Measurements from ENCODE around the gene BMPR1A. TPM values are rescaled to one million over a fixed set of nuclear protein-coding genes. Genes with fewer than 3 reads are reported as not detected.
A peak's percentile ranks its signal among the peaks of the same experiment; 100 is the strongest.

BMPR1A gene
- total and polyA plus RNA-seq, 9 of the 15 experiments (the other 6 are each of a cell fraction or from before 2014, with no cell fraction given): 1.6 to 17.5 (median 9.1) TPM

- Histone ChIP-seq H3K27ac (ENCODE audit: extremely low read depth, low read depth, low read length) (peak overlapping the region; percentile 73; the same call in 2 of the 3 replicates), H3K9me1 (ENCODE audit: control insufficient read depth, insufficient read depth, low read length) (no peaks in the 10 kb centered on the region), H3K4me3 (peak overlapping the region; percentile 82), H3K36me3 (ENCODE audit: control insufficient read depth, insufficient read depth, low read length) (no peaks in the 10 kb centered on the region), H3K9ac (ENCODE audit: insufficient read depth in 1 of 2, low read depth in 2 of 2, low read length in 2 of 2) (peak overlapping the region in 1 of 2 experiments; percentile 82; a peak in 2 of 4 replicates), H3K79me2 (ENCODE audit: control insufficient read depth, insufficient read depth, low read length) (peaks cover 83% of the 10 kb centered on the region), H3K4me2 (ENCODE audit: insufficient read depth, low read length) (peak overlapping the region; percentile 69), H3K9me3 (replicated peaks; ENCODE audit: control insufficient read depth, insufficient read depth, low read depth, low read length) (no peaks in the 10 kb centered on the region), H2AFZ (ENCODE audit: low read depth, low read length) (no peak overlapping the region), H3K4me1 (replicated peaks in 1 of 2; ENCODE audit: control insufficient read depth in 2 of 2, insufficient read depth in 2 of 2, low read length in 2 of 2) (peaks cover 19 to 22% of the 10 kb centered on the region in 2 experiments; a peak in 4 of 5 replicates), H4K20me1 (replicated peaks; ENCODE audit: control insufficient read depth, insufficient read depth, low read length) (no peaks in the 10 kb centered on the region), H3K27me3 (ENCODE audit: control insufficient read depth in 2 of 2, insufficient read depth in 2 of 2, low read length in 2 of 2) (no peaks in the 10 kb centered on the region)
- intact Hi-C loops (cut with micrococcal nuclease): loop anchor here (5.0 kb wide), 1 partner anchor 38 kb away; no protein-coding TSS in a partner anchor
- ATAC-seq: no peak
- BruUV-seq (replicated peaks): no TSS peak
- POLR2A ChIA-PET: interaction anchor here (5.8 kb wide), 1 partner anchor 10 kb away, joined by 40 read pairs; no protein-coding TSS in a partner anchor
- CTCF ChIA-PET (ENCODE audit: low intra/inter-chr PET ratio): no interaction called here
- FAIRE-seq: peak; percentile 40
- 8% methylated on average over 3 of the region's 3 CpGs for WGBS (ENCODE audit: insufficient coverage, low coverage, missing lambda C conversion rate)
- peak in 1 of 4 experiments; percentile 34 for DNase-seq (ENCODE audit: extremely low read depth in 1 of 4, low spot score in 3 of 4)
- in situ Hi-C loops (cut with MboI): no loop called here
- TF ChIP-seq ZNF561 (CRISPR knock-in tag; conservative IDR thresholded peaks at IDR 0.05) (no peak), BMI1 (IDR thresholded peaks at IDR 0.05; ENCODE audit: low read length) (no peak), ZC3H4 (CRISPR knock-in tag; IDR thresholded peaks at IDR 0.05; ENCODE audit: borderline replicate concordance) (no peak), ZNF311 (CRISPR knock-in tag; IDR thresholded peaks at IDR 0.05) (no peak), MIER1 (IDR thresholded peaks at IDR 0.05; ENCODE audit: low read depth) (no peak), GATA2 (CRISPR knock-in tag; IDR thresholded peaks at IDR 0.05) (no peak), NFXL1 (CRISPR knock-in tag; IDR thresholded peaks at IDR 0.05) (no peak), ZNF57 (CRISPR knock-in tag; IDR thresholded peaks at IDR 0.05) (no peak), ZNF354B (CRISPR knock-in tag; IDR thresholded peaks at IDR 0.05) (no peak), BRD9 (IDR thresholded peaks at IDR 0.05; ENCODE audit: low read depth, partially characterized antibody) (peak; percentile 66), ELF1 (tag; IDR thresholded peaks at IDR 0.05) (no peak), MYBL2 (IDR thresholded peaks at IDR 0.05; ENCODE audit: low read depth) (no peak), MYBL2 (CRISPR knock-in tag; IDR thresholded peaks at IDR 0.05; ENCODE audit: borderline replicate concordance) (no peak), ATF7 (IDR thresholded peaks at IDR 0.05) (peak; percentile 69), ZNF444 (CRISPR knock-in tag; IDR thresholded peaks at IDR 0.05) (no peak), SOX6 (IDR thresholded peaks at IDR 0.05) (no peak), ZKSCAN3 (CRISPR knock-in tag; IDR thresholded peaks at IDR 0.05) (no peak), TAL1 (IDR thresholded peaks at IDR 0.05) (peak; percentile 72), E2F5 (CRISPR knock-in tag; IDR thresholded peaks at IDR 0.05) (no peak), SNRNP70 (optimal IDR thresholded peaks at IDR 0.05; ENCODE audit: low read depth, low read length) (no peak)
- TF ChIP-seq, protein P1, sequence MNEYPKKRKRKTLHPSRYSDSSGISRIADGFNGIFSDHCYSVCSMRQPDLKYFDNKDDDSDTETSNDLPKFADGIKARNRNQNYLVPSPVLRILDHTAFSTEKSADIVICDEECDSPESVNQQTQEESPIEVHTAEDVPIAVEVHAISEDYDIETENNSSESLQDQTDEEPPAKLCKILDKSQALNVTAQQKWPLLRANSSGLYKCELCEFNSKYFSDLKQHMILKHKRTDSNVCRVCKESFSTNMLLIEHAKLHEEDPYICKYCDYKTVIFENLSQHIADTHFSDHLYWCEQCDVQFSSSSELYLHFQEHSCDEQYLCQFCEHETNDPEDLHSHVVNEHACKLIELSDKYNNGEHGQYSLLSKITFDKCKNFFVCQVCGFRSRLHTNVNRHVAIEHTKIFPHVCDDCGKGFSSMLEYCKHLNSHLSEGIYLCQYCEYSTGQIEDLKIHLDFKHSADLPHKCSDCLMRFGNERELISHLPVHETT (CRISPR knock-in tag; conservative IDR thresholded peaks at IDR 0.05 in 1 of 2, IDR thresholded peaks at IDR 0.05 in 1 of 2): no peak
- TF ChIP-seq, protein P2, sequence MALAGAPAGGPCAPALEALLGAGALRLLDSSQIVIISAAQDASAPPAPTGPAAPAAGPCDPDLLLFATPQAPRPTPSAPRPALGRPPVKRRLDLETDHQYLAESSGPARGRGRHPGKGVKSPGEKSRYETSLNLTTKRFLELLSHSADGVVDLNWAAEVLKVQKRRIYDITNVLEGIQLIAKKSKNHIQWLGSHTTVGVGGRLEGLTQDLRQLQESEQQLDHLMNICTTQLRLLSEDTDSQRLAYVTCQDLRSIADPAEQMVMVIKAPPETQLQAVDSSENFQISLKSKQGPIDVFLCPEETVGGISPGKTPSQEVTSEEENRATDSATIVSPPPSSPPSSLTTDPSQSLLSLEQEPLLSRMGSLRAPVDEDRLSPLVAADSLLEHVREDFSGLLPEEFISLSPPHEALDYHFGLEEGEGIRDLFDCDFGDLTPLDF (CRISPR knock-in tag; IDR thresholded peaks at IDR 0.05): no peak
Measured at GRCh38 chr10:86759073-86759672, 2.8 kb downstream of the BMPR1A start.

Data from K562 (cell line).